HEK293 (cell line): ENCODE data around the gene RASL10B.

Experiments
- CTCF ChIA-PET: fragments of 350-600 bp; formaldehyde crosslinking; extraction: SDS; loops from one replicate; lab custom pipeline; 2021; ENCODE audit warnings: antibody characterized with exemption; lab: Yijun Ruan, JAX
- POLR2A ChIA-PET: fragments of 300-600 bp; formaldehyde crosslinking; extraction: SDS; loops from one replicate; lab custom pipeline; 2020; ENCODE audit warnings: antibody characterized with exemption, inconsistent platforms; lab: Yijun Ruan, JAX
- H3K27ac ChIP-seq: fragments of 200-500 bp; sonication (Bioruptor generic); 2 replicates; pipeline ENCODE4 v1.5.1; 2014; ENCODE audit warnings: low read depth, low read length, control low read depth, inconsistent platforms; ENCODE audit errors: extremely low read depth
- H3K36me3 ChIP-seq, 2 experiments: fragments of 200-500 bp in 1 of 2; sonication (Bioruptor generic) in 1 of 2; 1 replicate in 1 of 2; 2 replicates in 1 of 2; pipeline ENCODE4 v1.5.1; 2014 to 2017; ENCODE audit warnings: inconsistent platforms in 2 of 2, low read length in 2 of 2; ENCODE audit not compliant: control insufficient read depth in 2 of 2, insufficient read depth in 1 of 2
- H3K4me1 ChIP-seq: fragments of 200-500 bp; sonication (Bioruptor generic); 2 replicates; pipeline ENCODE4 v1.5.1; 2014; ENCODE audit warnings: mild to moderate bottlenecking, low read length, inconsistent platforms; ENCODE audit not compliant: control insufficient read depth, insufficient read depth
- H3K4me3 ChIP-seq: 2 replicates; pipeline ENCODE4 v1.5.1; 2011; ENCODE audit warnings: low read depth, mild to moderate bottlenecking, control low read depth, low read length, moderate library complexity
- H3K9me3 ChIP-seq: fragments of 200-500 bp; sonication (Bioruptor generic); 2 replicates; pipeline ENCODE4 v1.5.1; 2014; ENCODE audit warnings: low read depth, low read length, inconsistent platforms; ENCODE audit not compliant: control insufficient read depth, insufficient read depth
- GLI2 ChIP-seq: fragments of 450-650 bp; formaldehyde crosslinking; IDR thresholded peaks from 2 replicates; pipeline ENCODE4; 2017; ENCODE audit warnings: missing biosample characterization, missing genetic modification characterization, low read depth, borderline replicate concordance
- KLF16 ChIP-seq: fragments of 450-650 bp; formaldehyde crosslinking; IDR thresholded peaks from 2 replicates; pipeline ENCODE4 v1.5.1; 2017; ENCODE audit warnings: missing biosample characterization, missing genetic modification characterization
- SCRT1 ChIP-seq: fragments of 450-650 bp; formaldehyde crosslinking; IDR thresholded peaks from 2 replicates; pipeline ENCODE4 v1.5.1; 2016; ENCODE audit warnings: missing biosample characterization, missing genetic modification characterization, borderline replicate concordance
- WT1 ChIP-seq: fragments of 450-650 bp; formaldehyde crosslinking; IDR thresholded peaks from 2 replicates; pipeline ENCODE4 v1.5.1; 2016; ENCODE audit warnings: missing biosample characterization, missing genetic modification characterization
- ZBTB1 ChIP-seq: fragments of 450-650 bp; formaldehyde crosslinking; IDR thresholded peaks from 2 replicates; pipeline ENCODE4 v1.5.1; 2016; ENCODE audit warnings: missing biosample characterization, missing genetic modification characterization
- ZBTB8A ChIP-seq: fragments of 450-650 bp; formaldehyde crosslinking; IDR thresholded peaks from 2 replicates; pipeline ENCODE4 v1.5.1; 2016; ENCODE audit warnings: missing biosample characterization, missing genetic modification characterization
- ZNF10 ChIP-seq: fragments of 450-650 bp; formaldehyde crosslinking; IDR thresholded peaks from 2 replicates; pipeline ENCODE4 v1.5.1; 2017; ENCODE audit warnings: missing biosample characterization, missing genetic modification characterization
- ZNF132 ChIP-seq: fragments of 450-650 bp; formaldehyde crosslinking; IDR thresholded peaks from 2 replicates; pipeline ENCODE4 v1.5.1; 2017; ENCODE audit warnings: missing biosample characterization, missing genetic modification characterization, borderline replicate concordance
- ZNF2 ChIP-seq: fragments of 450-650 bp; formaldehyde crosslinking; IDR thresholded peaks from 2 replicates; pipeline ENCODE4 v1.5.1; 2016; ENCODE audit warnings: missing biosample characterization, missing genetic modification characterization
- ZNF248 ChIP-seq: fragments of 450-650 bp; formaldehyde crosslinking; IDR thresholded peaks from 2 replicates; pipeline ENCODE4 v1.5.1; 2017; ENCODE audit warnings: missing biosample characterization, missing genetic modification characterization
- ZNF266 ChIP-seq: fragments of 450-650 bp; formaldehyde crosslinking; IDR thresholded peaks from 2 replicates; pipeline ENCODE4 v1.5.1; 2016; ENCODE audit warnings: missing biosample characterization, missing genetic modification characterization, low read depth
- ZNF394 ChIP-seq: fragments of 450-650 bp; formaldehyde crosslinking; IDR thresholded peaks from 2 replicates; pipeline ENCODE4 v1.5.1; 2016; ENCODE audit warnings: missing biosample characterization, missing genetic modification characterization, mild to moderate bottlenecking, moderate library complexity, borderline replicate concordance
- ZNF544 ChIP-seq: fragments of 450-650 bp; formaldehyde crosslinking; IDR thresholded peaks from 2 replicates; pipeline ENCODE4 v1.5.0; 2017; ENCODE audit warnings: missing biosample characterization, missing genetic modification characterization
- ZNF548 ChIP-seq: fragments of 450-650 bp; formaldehyde crosslinking; IDR thresholded peaks from 2 replicates; pipeline ENCODE4 v1.5.1; 2016; ENCODE audit warnings: missing biosample characterization, missing genetic modification characterization
- ZNF571 ChIP-seq: fragments of 450-650 bp; formaldehyde crosslinking; IDR thresholded peaks from 2 replicates; pipeline ENCODE4 v1.5.0; 2017; ENCODE audit warnings: missing biosample characterization, missing genetic modification characterization
- ZNF600 ChIP-seq: fragments of 450-650 bp; formaldehyde crosslinking; IDR thresholded peaks from 2 replicates; pipeline ENCODE4 v1.5.1; 2016; ENCODE audit warnings: missing biosample characterization, missing genetic modification characterization
- ZNF704 ChIP-seq: fragments of 450-650 bp; formaldehyde crosslinking; IDR thresholded peaks from 2 replicates; pipeline ENCODE4 v1.5.1; 2016; ENCODE audit warnings: missing biosample characterization, missing genetic modification characterization
- ZNF76 ChIP-seq: fragments of 450-650 bp; formaldehyde crosslinking; IDR thresholded peaks from 2 replicates; pipeline ENCODE4; 2016; ENCODE audit warnings: low read depth, missing biosample characterization, missing genetic modification characterization, borderline replicate concordance
- ZNF785 ChIP-seq: fragments of 450-650 bp; formaldehyde crosslinking; IDR thresholded peaks from 2 replicates; pipeline ENCODE4 v1.5.1; 2016; ENCODE audit warnings: missing biosample characterization, missing genetic modification characterization
- ZNF791 ChIP-seq: fragments of 450-650 bp; formaldehyde crosslinking; IDR thresholded peaks from 2 replicates; pipeline ENCODE4 v1.5.1; 2016; ENCODE audit warnings: missing biosample characterization, missing genetic modification characterization
- ZSCAN16 ChIP-seq: fragments of 450-650 bp; formaldehyde crosslinking; IDR thresholded peaks from 2 replicates; pipeline ENCODE4 v1.5.1; 2016; ENCODE audit warnings: missing biosample characterization, missing genetic modification characterization
- TF ChIP-seq, protein P1 (sequence below): fragments of 450-650 bp; formaldehyde crosslinking; IDR thresholded peaks from 2 replicates; pipeline ENCODE4 v1.5.1; 2016; ENCODE audit warnings: missing biosample characterization, missing genetic modification characterization
- TF ChIP-seq, protein P2 (sequence below): fragments of 450-650 bp; formaldehyde crosslinking; IDR thresholded peaks from 2 replicates; pipeline ENCODE4 v1.5.1; 2017; ENCODE audit warnings: missing biosample characterization, mild to moderate bottlenecking, missing genetic modification characterization, moderate library complexity

Gene RASL10B

GRCh38 chr17:35692512-35693210 lies 38.8 kb upstream of the RASL10B start (continued):
- TF ChIP-seq SCRT1 (tag by site-specific recombination) (no peak), ZNF394 (tag by site-specific recombination) (no peak), ZNF2 (0 out of 2 replicates have a peak, but pooled peaks have one; percentile 23), ZBTB8A (tag by site-specific recombination) (no peak), GLI2 (tag by site-specific recombination) (no peak), ZNF544 (tag by site-specific recombination) (no peak), ZNF600 (tag by site-specific recombination) (peak; percentile 30; the same call in 1 of the 2 replicates), ZNF785 (no peak), ZNF10 (tag by site-specific recombination) (no peak), ZNF791 (tag by site-specific recombination) (no peak)
- TF ChIP-seq, protein P1, sequence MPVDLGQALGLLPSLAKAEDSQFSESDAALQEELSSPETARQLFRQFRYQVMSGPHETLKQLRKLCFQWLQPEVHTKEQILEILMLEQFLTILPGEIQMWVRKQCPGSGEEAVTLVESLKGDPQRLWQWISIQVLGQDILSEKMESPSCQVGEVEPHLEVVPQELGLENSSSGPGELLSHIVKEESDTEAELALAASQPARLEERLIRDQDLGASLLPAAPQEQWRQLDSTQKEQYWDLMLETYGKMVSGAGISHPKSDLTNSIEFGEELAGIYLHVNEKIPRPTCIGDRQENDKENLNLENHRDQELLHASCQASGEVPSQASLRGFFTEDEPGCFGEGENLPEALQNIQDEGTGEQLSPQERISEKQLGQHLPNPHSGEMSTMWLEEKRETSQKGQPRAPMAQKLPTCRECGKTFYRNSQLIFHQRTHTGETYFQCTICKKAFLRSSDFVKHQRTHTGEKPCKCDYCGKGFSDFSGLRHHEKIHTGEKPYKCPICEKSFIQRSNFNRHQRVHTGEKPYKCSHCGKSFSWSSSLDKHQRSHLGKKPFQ (tag by site-specific recombination): peak; percentile 87

GRCh38 chr17:35693662-35694061 lies 37.8 kb upstream of the RASL10B start:
- Histone ChIP-seq H3K4me1 (0 out of 2 replicates have a peak, but pooled peaks cover 2% of the 10 kb centered on the region), H3K27ac (no peak overlapping the region), H3K4me3 (no peak overlapping the region), H3K36me3 (peaks cover 38 to 63% of the 10 kb centered on the region in 2 experiments), H3K9me3 (no peaks in the 10 kb centered on the region)
- ChIA-PET POLR2A (no interaction called here), CTCF (interaction anchor here (0.5 to 1.2 kb wide), 2 partner anchors 29 to 35 kb away, joined by 3 read pairs; no protein-coding TSS in a partner anchor)
- TF ChIP-seq WT1 (tag by site-specific recombination) (no peak), ZNF266 (tag by site-specific recombination) (no peak), ZNF10 (tag by site-specific recombination) (no peak), ZNF571 (tag by site-specific recombination) (no peak), ZNF548 (tag by site-specific recombination) (no peak), ZSCAN16 (tag by site-specific recombination) (no peak), ZNF132 (tag by site-specific recombination) (no peak), ZBTB1 (tag by site-specific recombination) (no peak), ZNF76 (tag by site-specific recombination) (no peak), KLF16 (tag by site-specific recombination) (no peak), ZNF704 (tag by site-specific recombination) (no peak), ZNF248 (tag by site-specific recombination) (no peak)
- TF ChIP-seq, protein P2, sequence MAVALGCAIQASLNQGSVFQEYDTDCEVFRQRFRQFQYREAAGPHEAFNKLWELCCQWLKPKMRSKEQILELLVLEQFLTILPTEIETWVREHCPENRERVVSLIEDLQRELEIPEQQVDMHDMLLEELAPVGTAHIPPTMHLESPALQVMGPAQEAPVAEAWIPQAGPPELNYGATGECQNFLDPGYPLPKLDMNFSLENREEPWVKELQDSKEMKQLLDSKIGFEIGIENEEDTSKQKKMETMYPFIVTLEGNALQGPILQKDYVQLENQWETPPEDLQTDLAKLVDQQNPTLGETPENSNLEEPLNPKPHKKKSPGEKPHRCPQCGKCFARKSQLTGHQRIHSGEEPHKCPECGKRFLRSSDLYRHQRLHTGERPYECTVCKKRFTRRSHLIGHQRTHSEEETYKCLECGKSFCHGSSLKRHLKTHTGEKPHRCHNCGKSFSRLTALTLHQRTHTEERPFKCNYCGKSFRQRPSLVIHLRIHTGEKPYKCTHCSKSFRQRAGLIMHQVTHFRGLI: no peak
